Smooth muscle cell (in vitro differentiated cells): Measurements from ENCODE around the gene USP1. TPM values are rescaled to one million over a fixed set of nuclear protein-coding genes. Genes with fewer than 3 reads are reported as not detected.

Source experiments
- DNase-seq: peaks from one replicate; lab custom pipeline; 2025; ENCODE audit not compliant: unreplicated experiment; lab: John Stamatoyannopoulos, UW
- H2AFZ ChIP-seq: fragments of 200-600 bp; sonication (generic); 2 replicates; pipeline ENCODE4 v1.6.0; 2016; ENCODE audit warnings: antibody characterized with exemption, low read depth, mild to moderate bottlenecking
- H3F3A ChIP-seq: fragments of 200-600 bp; sonication (generic); 2 replicates; pipeline ENCODE4 v1.6.0; 2017; ENCODE audit warnings: antibody characterized with exemption, low read depth
- H3K27ac ChIP-seq: fragments of 200-600 bp; sonication (generic); 2 replicates; pipeline ENCODE4 v1.5.1; 2016; ENCODE audit warnings: low read depth, mild to moderate bottlenecking
- H3K27me3 ChIP-seq: fragments of 200-600 bp; sonication (generic); 2 replicates; pipeline ENCODE4 v1.6.1; 2016; ENCODE audit warnings: low read depth, mild to moderate bottlenecking
- H3K36me3 ChIP-seq: fragments of 200-600 bp; sonication (generic); 2 replicates; pipeline ENCODE4 v1.5.1; 2016; ENCODE audit warnings: low read depth
- H3K4me1 ChIP-seq: fragments of 200-600 bp; sonication (generic); 2 replicates; pipeline ENCODE4 v1.5.1; 2016; ENCODE audit warnings: low read depth
- H3K4me2 ChIP-seq: fragments of 200-600 bp; sonication (generic); 2 replicates; pipeline ENCODE4 v1.6.0; 2016; ENCODE audit warnings: mild to moderate bottlenecking
- H3K4me3 ChIP-seq: fragments of 200-600 bp; sonication (generic); 2 replicates; pipeline ENCODE4 v1.5.1; 2016; ENCODE audit warnings: mild to moderate bottlenecking
- H3K79me2 ChIP-seq: fragments of 200-600 bp; sonication (generic); 2 replicates; pipeline ENCODE4 v1.6.0; 2016; ENCODE audit warnings: low read depth, mild to moderate bottlenecking
- H3K9ac ChIP-seq: fragments of 200-600 bp; sonication (generic); 2 replicates; pipeline ENCODE4 v1.6.0; 2016; ENCODE audit warnings: low read depth
- H3K9me3 ChIP-seq: fragments of 200-600 bp; sonication (generic); replicated peaks from 2 replicates; pipeline ENCODE4 v1.5.1; 2016; ENCODE audit warnings: low read depth
- H4K20me1 ChIP-seq: fragments of 200-600 bp; sonication (generic); 2 replicates; pipeline ENCODE4 v1.6.0; 2016; ENCODE audit warnings: low read depth
- WGBS: methylation state at CpG from one replicate; pipeline ENCODE4 v1.1.7; 2016; ENCODE audit warnings: low lambda C conversion rate; 5-methylcytosine and 5-hydroxymethylcytosine counted together
- polyA plus RNA-seq: library from polyadenylated mRNA; unstranded; fragments of >200 nt; fragmentation: Nextera tagmentation; extraction: Ambion mirVana; gene quantifications from 2 replicates; pipeline ENCODE4 v1.2.1, GENCODE V29; 2016
- total RNA-seq: library from RNA; depleted of rRNA; stranded (reverse); fragments of >200 nt; gene quantifications from 2 replicates; pipeline ENCODE4 v1.2.3, GENCODE V29; 2014
- TF ChIP-seq, protein P1 (sequence below): fragments of 200-600 bp; sonication (generic); IDR thresholded peaks from 2 replicates; pipeline ENCODE4 v1.5.1; 2017; ENCODE audit warnings: borderline replicate concordance, mild to moderate bottlenecking, antibody characterized with exemption; ENCODE audit not compliant: insufficient read depth, poor library complexity, severe bottlenecking

USP1 gene
- total and polyA plus RNA-seq, 2 experiments from 2014 or later, result 11.9 to 22.1 TPM

DNA sequence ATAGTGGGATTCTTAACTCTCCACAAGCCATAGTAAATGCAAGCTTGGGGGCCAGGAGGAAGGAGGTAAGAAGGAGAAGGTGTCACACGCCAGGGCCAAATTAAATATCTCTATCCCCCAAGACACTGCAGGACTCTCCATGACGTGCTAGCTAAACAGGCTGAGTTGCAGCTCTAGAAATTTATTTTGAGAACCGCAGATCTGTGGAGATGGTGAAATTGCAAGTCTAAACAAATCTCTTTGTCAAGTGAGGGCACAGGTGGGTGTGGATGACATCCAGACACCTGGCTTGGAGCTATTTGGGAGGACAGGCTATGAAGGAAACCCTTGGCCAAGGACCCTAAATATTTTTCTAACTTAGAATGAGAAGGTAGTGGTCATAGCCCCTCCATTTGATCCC lies 39.5 kb upstream of the USP1 start:
- H3K36me3 ChIP-seq, result no peaks in the 10 kb centered on the region
- no peaks in the 10 kb centered on the region for H3F3A ChIP-seq
- H4K20me1 ChIP-seq, result no peaks in the 10 kb centered on the region
- no peaks in the 10 kb centered on the region for H3K79me2 ChIP-seq
- no peak overlapping the region for H3K9ac ChIP-seq
- H3K4me2 ChIP-seq, result no peak overlapping the region
- H3K4me1 ChIP-seq, result no peaks in the 10 kb centered on the region
- no peaks in the 10 kb centered on the region for H3K9me3 ChIP-seq
- no peak overlapping the region for H3K27ac ChIP-seq
- no peak overlapping the region for H3K4me3 ChIP-seq
- no peaks in the 10 kb centered on the region for H3K27me3 ChIP-seq
- WGBS, result 88% methylated on average over 3 of the region's 3 CpGs
- TF ChIP-seq, protein P1, sequence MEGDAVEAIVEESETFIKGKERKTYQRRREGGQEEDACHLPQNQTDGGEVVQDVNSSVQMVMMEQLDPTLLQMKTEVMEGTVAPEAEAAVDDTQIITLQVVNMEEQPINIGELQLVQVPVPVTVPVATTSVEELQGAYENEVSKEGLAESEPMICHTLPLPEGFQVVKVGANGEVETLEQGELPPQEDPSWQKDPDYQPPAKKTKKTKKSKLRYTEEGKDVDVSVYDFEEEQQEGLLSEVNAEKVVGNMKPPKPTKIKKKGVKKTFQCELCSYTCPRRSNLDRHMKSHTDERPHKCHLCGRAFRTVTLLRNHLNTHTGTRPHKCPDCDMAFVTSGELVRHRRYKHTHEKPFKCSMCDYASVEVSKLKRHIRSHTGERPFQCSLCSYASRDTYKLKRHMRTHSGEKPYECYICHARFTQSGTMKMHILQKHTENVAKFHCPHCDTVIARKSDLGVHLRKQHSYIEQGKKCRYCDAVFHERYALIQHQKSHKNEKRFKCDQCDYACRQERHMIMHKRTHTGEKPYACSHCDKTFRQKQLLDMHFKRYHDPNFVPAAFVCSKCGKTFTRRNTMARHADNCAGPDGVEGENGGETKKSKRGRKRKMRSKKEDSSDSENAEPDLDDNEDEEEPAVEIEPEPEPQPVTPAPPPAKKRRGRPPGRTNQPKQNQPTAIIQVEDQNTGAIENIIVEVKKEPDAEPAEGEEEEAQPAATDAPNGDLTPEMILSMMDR, result no peak
- no peak overlapping the region for H2AFZ ChIP-seq
- DNase-seq, result no peak

DNA sequence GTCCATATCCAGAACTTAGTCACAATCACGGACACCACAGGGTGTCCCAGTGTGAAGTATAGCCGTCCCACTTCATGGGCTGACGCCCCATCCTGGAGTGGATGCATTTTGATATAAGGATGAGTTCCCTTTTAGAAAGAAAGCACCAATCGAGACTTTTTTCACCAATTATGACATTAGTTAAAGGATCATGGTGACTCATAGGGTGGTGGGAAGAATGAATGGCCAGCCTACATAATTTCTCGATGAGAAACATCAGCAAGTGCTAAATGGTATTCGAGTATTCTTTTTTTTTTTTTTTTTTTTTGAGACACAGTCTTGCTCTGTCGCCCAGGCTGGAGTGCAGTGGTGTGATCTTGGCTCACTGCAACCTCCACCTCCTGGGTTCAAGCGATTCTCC lies 38.5 kb upstream of the USP1 start:
- Histone ChIP-seq H3K4me3 (no peak overlapping the region), H2AFZ (no peak overlapping the region), H3K4me2 (no peak overlapping the region), H3K79me2 (no peaks in the 10 kb centered on the region), H4K20me1 (no peaks in the 10 kb centered on the region), H3K4me1 (no peaks in the 10 kb centered on the region), H3K9ac (no peak overlapping the region), H3F3A (no peaks in the 10 kb centered on the region), H3K27ac (no peak overlapping the region), H3K36me3 (no peaks in the 10 kb centered on the region), H3K27me3 (no peaks in the 10 kb centered on the region), H3K9me3 (no peaks in the 10 kb centered on the region)
- DNase-seq, result no peak
- TF ChIP-seq, protein P1, result no peak
- WGBS, result 73% methylated on average over 8 of the region's 8 CpGs

DNA sequence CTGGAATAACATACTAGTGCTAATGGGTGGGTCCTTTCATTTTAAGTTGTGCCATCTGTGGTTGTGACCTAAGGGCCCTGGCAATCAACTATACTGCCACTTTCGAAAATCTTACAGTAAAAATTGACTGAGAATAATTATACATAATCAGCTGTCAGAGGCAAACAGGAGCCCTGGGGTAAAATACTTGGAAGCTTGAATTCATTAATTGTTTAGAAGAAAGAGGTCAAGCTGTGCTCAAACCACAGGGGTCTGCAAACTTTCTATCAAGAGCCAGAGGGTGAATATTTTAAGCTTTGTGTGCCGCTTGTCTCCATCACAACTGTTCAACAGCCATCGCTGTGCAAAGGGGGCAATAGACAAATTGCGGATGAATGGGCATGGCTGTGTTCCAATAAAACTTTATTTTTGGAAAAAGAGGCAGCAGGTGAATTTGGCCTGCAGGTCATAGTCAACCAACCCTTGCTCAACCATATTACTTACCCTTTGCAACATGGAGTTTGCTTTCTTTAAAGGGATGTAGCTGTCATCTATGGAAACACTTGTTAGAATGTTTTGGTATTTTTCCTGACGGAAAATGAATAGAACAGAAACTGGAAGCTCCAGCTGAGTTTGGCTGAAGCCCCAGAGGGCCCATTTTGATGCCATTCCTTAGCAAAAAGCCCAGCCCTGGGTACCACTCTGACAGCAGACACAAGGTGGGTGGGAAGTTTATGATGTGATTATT lies 35.7 kb upstream of the USP1 start:
- DNase-seq, result no peak
- Histone ChIP-seq H4K20me1 (no peaks in the 10 kb centered on the region), H2AFZ (no peak overlapping the region), H3K4me1 (no peaks in the 10 kb centered on the region), H3F3A (no peaks in the 10 kb centered on the region), H3K9me3 (no peaks in the 10 kb centered on the region), H3K27ac (no peak overlapping the region), H3K79me2 (no peaks in the 10 kb centered on the region), H3K4me3 (no peak overlapping the region), H3K27me3 (no peaks in the 10 kb centered on the region), H3K36me3 (no peaks in the 10 kb centered on the region), H3K4me2 (no peak overlapping the region), H3K9ac (no peak overlapping the region)
- TF ChIP-seq, protein P1, result no peak
- 75% methylated on average over 5 of the region's 5 CpGs for WGBS

DNA sequence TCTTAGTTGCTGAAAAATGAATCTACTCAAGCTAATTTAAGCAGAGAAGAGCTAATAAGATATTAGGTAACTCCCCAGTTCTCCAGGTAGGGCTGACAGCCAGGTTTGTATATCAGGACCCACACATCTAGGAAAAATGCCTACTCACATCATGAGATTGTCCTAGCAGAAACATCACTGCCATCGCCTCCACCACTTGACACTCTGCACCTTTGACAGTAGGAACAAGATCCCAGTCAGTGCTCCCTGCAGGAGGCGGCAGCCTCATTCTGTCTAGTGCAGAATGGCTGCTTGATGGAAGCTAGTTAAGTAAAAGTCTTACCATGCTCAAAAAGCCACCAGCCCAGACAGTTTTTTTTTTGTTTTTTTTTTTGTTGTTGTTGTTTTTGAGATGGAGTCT lies 31.6 kb upstream of the USP1 start:
- H3K4me3 ChIP-seq, result no peak overlapping the region
- H3K36me3 ChIP-seq, result no peaks in the 10 kb centered on the region
- TF ChIP-seq, protein P1, result no peak
- H3K4me1 ChIP-seq, result no peaks in the 10 kb centered on the region
- H3K27ac ChIP-seq, result no peak overlapping the region
- 94% methylated on average over 2 of the region's 2 CpGs for WGBS
- no peaks in the 10 kb centered on the region for H3K79me2 ChIP-seq
- no peak for DNase-seq
- no peaks in the 10 kb centered on the region for H3F3A ChIP-seq
- no peaks in the 10 kb centered on the region for H3K27me3 ChIP-seq
- H3K4me2 ChIP-seq, result no peak overlapping the region
- H3K9me3 ChIP-seq, result no peaks in the 10 kb centered on the region
- H2AFZ ChIP-seq, result no peak overlapping the region
- no peaks in the 10 kb centered on the region for H4K20me1 ChIP-seq
- no peak overlapping the region for H3K9ac ChIP-seq
